Fibroblast of upper back skin (primary cell): ENCODE results near the gene WDR27.

Experiments used
- DNase-seq: peaks from one replicate; pipeline ENCODE4 v3.0.0-alpha.2; 2013

WDR27 gene

DNA sequence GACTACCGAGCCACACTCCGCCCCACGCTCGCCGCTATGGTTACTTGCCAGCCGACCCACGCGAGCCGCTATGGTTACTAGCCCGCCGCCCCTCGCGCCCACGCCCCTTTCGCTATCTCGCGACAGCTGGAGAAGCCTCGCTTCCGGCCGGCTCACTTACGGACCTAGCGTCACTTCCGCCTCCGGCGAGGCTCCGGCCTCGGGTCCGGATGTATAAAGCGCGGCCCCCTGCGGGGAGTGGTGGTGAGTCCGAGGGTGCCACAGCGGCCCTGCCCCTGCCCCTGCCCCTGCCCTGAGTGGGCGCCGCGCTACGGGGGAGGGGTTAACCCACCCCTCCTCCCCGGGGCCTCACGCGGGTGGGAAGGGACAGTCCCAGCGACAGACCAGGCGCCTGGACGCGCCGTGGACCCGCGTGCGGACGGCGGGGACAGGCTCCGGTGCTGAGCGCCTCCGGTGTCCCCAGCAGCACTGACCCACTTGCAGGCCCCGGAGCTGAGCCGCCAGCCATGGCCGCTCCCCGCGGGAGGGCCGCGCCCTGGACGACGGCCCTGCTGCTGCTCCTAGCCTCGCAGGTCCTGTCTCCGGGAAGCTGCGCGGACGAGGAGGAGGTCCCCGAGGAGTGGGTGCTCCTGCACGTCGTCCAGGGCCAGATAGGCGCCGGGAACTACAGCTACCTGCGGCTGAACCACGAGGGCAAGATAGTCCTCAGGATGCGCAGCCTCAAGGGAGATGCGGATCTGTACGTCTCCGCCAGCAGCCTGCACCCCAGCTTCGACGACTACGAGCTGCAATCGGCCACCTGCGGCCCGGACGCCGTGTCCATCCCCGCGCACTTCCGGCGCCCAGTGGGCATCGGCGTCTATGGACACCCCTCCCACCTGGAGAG, at the start of gene WDR27, which contains the start of gene C6orf120:
Gene WDR27 (minus strand): TSS at position 76 of the 886 bp plus-strand sequence. CDS start 13,024 bp downstream, outside the sequence.
Gene C6orf120 (plus strand): TSS at position 173 of the 886 bp plus-strand sequence. CDS start 334 bp downstream, at position 507.
- peak; percentile 94 for DNase-seq

DNA sequence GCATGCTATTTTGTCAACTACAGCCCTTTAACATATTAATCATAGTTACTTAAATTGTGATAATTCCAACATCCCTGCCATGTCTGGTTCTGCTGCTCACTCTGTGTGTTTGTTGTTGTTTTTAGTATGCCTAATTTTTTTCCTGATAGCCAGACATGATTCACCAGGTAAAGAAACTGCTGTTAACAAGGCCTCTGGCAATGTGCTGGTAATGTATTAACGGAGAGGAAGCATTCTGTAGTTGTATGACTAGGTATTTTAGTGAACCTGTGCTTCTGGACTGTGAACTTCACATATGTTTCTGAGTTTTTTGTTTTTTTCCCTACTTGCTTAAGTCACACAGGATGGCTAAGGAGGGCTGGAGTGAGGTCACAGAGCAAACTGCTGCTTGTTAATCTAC, 44.7 kb upstream of the WDR27 start:
- DNase-seq = no peak

DNA sequence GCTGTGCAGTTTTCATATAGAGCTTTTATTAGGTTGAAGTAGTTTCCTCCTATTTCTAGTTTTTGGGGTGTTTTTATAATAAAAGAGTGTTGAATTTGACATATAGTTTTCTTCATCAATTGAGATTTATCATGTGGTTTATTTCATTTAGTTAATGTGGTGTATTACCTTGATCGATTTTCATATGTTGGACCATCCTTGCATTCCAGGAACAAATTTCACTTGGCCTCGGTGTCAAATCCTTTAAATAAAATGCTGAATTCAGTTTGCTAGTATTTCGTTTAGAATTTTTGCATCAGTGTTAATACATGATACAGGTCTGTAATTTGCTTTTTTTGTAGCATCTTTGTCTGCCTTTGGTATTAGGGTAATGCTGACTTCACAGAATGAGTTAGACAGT, 43.6 kb upstream of the WDR27 start:
- no peak for DNase-seq

DNA sequence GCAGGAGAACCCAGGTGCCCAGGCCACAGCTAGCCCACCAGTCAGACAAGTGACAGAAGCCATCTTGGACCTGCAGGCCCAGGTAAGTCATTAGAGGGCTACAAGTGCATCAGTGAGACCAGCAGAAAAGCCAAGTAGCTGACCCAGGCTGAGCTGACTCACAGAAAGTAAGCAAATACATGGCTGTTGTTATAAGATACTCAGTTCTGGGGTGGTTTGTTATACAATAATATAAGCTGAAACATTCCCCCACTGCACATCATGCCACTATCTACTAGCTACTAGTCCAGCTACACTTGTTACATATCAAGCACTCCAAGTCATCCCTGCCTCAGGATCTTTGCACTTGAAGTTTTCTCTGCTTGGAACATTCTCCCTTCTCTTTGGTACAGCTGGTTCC, 39.5 kb upstream of the WDR27 start:
- no peak for DNase-seq

DNA sequence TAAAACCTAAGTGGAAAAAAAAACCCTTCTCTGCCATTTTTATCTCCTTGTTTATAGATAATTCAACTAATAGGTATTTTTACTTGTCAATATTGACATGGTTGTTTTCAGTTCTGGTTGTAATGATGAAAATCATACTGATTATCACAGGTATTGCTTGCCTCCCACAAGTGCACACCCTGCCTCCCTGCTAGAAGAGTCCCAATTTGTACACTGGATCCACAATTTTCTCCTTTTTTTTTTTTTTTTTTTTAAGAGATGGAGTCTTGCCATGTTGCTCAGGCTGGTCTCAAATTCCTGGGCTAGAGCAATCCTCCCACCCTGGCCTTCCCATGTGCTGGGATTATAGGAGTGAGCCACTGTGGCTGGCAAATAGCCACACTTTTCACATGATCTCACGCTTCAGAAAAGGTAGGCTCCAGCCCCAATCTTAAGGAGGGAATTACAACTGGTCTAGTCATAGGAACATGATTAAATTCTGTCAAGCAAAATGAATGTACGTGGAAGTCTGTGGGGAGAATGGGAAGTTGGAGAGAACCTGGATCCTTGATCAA, 37.2 kb upstream of the WDR27 start:
- peak; percentile 9 for DNase-seq

DNA sequence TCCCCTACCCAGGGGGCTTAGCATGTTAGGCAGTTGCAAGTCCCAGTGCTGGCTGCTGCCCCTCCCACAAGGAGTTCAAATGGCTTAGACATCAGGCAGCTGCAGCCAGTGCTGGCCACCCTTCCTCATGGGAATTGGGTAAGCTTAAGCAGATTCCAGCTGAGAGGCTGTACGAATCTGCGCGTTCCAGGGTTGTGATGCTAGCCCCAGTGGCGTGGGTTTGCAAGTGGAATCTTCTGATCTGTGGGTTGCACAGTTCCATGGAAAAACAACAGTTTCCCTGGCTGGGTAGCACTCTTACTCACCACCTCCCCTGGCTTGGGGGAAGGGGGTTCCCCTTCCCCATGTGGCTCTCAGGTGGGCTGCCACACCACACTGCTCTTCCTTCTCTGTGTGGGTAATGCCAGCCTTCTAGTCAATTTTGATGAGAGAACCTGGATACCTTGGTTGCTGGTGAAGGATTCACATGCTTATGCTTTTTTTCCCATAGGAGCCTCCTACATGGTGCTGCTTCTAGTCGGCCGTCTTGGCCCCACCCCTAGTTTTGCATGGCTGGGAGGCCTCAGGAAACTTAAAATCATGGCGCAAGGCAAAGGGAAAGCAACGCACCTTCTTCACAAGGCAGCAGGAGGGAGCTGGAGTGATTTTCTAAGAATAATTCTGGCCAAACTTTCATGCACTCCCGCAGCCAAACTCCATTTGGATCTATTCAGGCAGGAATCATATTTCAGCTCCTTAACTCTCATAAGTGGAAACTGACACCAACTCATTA, 36.6 kb upstream of the WDR27 start:
- peak; percentile 8 for DNase-seq

DNA sequence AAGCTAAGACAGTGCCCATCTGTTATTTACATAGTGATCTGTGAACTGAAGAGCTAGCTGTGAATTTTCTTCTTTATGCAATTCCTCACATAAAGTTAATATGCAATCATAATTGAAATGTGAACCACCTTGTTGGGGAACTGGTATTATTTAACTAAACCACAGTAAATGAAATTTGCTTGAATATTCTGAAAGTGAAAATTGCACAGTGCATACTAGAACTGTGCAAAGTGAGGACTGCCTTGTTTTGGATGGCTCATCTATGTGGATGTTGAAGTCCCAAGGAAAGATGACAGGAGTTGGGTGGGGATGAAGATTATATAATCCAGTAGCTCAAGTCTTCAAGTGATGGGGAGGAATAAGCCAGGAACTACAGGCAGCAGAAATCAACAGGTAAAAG, 28.1 kb upstream of the WDR27 start:
- DNase-seq = no peak

DNA sequence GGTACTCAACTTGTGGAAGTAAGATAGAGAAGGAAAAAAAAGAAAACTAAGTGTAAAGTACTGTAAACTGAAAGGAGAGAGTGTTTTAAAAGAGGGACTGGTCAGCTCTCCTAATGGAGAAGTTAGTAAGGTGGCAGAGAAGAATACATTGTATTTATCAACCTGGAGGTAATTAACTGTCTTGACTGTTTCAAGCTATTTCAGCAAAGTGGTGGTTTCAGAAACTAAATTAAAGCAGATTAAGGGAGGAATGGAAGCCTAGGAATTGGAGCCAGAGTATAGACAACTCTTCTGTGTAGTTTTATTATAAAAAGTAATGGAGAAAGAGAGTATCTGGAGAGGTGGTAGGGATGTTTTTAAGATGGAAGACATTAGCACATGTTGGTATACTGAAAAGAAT, 25.1 kb upstream of the WDR27 start:
- no peak for DNase-seq

DNA sequence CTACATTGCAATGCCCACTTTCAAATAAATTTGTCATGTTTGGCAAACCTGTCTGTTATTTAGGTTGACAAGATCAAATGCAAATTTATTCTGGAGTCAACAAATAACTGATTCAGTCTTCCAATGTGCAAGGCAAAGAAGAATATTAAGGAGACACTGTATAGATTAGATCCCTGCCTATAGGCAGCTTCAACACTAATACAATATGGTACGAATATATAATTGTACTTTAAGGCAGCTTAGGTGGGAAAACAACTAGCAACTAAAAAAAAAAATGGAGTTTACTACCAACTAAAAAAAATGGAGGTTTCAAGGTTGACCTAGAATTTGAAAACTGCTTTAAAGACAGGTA, 24.2 kb upstream of the WDR27 start:
- no peak for DNase-seq

DNA sequence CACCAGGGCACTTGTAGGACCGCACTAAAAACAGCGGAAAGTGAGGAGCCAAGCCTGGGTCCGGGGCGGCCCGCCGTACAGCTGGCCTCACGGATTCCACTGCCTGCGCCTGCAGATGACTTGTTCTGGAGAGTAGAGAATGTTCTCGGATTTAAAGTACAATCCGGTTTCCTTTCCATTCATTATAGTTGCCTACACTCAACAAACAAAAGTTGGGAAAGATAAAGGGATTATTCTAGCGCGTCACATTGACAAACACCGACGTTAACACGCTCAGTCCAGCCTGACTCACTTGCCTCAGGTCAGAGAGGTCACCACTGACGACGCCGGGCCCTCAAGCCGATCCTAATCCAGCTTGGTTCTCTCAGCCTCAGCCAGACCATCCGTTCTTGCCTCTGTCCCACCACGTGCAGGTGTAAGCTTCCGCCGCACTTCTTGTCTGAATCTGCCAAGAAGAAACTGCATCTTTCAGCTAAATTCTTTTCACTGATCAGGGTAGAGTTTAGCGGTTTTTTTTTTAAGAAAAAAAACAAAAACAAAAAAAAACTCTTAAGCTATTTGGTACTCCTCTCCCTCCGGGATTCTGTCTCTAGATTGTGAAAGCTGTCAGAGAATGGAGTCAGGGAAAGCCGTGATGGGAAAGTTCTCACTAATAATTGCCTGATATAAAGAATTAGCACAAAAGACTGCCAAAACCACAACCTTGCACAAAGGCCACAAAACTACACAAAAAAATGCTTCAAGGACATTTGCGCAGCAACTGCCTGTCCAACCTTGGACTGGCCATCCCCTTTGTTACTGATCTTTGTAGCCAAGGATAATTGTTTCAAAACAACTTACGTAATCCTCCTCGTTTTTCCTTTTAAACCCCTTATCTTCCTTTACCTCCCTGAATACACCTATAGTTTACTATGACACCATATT, 23.6 kb upstream of the WDR27 start:
- peak; percentile 7 for DNase-seq

DNA sequence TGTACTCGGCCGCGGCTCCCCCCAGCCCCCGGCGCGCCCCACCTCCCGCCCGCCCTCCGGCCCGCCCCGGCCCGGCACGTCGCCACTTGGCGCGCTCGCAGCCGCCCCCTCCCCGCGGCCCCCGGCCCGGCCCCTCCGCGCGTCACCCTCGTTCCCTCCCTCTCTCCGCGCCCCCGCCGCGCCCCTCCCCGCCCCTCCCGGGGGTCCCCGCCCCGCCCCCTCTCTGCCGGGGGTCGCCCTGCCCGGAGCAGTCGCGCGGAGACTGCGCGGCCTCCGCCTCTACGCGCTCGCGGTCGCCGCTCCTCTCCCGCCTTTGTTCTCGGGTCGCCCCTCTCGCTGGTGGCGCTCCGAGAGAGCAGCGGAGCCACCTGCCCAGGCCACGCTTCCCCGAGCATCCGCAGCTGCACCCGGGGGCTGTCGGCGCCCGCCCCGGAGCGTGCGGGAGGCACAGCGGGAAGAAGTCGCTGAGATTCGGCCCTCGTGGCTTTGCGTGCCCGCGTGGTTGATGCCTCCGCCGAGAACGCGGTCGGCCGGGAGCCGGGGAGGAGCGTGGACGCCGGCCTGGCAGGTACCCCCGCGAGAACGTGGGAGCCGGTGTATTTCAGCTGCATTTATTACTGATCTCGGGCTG, 22.8 kb upstream of the WDR27 start, which contains the start of gene PHF10:
Gene PHF10 (minus strand): TSS at position 7 of the 631 bp plus-strand sequence. CDS start 569 bp downstream, outside the sequence.
- DNase-seq = peak; percentile 19

DNA sequence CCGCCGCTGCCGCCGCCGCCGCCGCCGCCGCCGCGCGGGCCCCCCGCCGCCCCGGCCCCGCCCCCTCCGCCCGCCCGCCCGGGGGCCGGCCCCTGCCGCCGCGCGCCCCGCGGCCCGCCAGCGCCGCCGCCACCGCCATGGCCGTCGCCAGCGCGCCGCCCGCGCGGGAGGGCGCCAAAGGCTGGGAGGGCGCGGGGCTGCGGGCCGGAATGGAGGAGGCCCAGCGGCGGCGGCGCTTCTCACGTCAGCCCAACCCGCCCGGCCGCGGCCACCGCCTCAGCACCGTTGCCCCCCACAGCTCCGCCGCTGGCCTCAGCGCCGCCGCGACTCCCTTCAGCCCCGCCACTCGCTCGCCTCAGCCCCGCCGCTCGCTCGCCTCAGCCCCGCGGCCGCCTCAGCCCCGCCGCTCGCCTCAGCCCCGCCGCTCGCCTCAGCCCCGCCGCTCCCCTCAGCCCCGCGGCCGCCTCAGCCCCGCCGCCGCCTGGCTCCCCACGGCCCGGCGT, 22.2 kb upstream of the WDR27 start:
- DNase-seq = peak; percentile 20

DNA sequence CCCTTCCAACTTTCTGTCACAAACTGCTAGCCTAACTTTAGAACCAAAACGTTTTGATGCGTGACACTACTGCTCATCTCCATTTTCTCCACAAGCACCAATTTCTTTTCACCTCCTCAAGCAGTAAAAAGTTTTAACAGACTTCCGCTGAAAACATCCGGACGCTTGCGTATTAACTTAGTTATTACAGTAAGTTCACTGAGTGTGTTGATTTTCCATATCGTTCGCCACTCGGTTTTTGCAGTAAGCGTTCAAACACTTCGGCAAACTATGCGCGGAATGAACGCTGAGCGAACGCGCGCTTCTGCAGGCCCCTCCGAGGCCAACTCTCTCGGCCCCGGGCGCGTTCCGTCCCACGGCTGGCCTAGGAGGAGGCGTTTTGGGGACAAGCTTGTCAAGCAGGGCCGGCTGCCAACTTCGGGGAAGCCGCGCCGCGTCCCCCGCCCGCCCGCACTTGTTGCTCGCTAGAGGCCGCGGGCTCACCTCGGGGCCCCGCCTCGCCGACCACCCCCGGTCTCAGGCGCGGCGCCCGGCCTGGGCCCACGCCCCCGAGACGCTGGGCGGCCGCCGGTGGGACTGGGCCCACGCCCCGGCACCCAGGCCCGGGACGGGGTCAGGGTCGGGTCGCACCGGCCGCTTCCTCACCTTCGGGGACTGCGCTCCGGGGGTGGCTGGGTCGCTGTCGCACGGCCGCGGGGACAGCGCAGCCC, 21.5 kb upstream of the WDR27 start:
- peak; percentile 59 for DNase-seq

DNA sequence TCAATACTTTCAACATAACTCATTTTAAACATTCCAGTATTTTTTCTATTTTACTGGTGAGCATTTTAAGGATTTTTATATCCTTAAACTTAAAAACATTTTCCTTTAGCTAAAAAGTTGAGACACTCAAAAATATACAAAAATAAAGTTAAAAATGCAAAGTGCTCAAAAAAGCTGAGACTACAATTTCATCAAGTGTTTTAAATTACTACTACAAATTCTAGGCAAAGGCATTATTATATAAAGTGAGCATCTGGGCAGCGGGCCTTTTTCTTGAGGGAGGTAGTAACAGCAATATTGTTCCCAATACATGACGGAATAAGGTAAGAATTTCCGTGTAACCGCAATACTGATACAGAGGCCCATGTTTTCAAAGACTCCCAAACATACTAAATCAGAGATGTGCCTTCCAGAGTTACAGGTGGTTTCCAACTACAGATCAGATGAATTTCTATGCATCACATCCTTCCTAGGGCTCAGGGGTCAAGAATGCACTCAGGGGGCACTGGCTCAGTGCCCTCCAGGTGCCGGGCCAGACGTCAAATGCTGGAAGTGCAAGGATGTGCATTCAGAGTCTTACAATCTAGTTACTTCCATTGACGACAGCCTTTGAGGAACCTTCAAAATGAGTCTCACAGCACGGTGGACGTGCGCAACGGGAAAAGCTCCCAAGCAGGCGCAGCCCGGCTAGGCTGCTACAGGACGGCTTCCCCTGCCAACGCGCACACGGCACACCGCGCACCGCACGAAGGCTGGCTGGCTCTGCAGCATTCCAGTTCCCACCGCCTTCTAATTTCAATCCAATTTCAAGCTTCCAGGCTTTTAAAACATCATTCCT, 20.8 kb upstream of the WDR27 start:
- DNase-seq = peak; percentile 67

DNA sequence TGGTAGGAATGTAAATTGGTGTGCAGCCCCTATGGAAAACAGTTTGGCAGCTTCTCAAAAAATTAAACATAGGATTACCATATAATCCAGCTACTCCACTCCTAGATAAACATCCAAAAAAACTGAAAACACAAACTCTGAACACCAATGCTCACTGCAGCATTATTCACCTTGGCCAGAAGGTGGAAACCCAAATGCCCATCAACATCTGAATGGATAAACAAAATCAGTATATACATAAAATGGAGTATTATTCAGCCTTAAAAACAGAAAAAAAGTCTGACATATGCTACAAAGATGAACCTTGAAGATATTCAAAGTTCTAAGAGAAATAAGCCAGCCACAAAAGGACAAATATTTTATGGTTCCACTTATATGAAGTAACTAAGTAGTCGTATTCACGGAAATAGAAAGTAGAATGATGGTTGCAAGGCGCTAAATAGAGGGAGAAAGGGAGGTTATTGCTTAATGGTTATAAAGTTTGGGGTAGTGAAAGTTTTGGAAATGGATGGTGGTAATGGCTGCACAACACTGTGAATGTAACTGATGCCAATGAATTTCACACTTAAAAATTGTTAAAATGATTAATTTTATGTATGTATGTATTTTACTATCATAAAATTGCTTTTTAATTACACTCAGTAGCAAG, 18.5 kb upstream of the WDR27 start:
- no peak for DNase-seq

DNA sequence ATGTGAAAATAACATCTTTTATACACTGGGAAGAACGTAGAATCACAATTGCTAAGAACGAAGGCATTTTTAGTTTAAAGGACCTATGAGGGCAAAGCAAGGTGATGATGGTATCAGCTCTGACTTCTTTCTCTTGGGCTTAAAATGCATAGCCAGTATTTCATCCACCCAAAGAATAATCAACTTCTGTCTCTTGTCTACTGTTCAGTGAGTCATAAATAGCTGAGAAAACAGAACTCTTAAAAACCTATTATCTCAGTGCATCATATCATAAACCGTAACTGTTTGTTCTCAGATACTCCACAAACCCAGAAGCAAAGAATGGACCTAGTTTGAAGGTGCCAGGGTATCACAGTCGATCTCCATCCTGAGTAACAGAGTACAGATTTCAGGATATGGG, 17.3 kb upstream of the WDR27 start:
- DNase-seq = no peak

DNA sequence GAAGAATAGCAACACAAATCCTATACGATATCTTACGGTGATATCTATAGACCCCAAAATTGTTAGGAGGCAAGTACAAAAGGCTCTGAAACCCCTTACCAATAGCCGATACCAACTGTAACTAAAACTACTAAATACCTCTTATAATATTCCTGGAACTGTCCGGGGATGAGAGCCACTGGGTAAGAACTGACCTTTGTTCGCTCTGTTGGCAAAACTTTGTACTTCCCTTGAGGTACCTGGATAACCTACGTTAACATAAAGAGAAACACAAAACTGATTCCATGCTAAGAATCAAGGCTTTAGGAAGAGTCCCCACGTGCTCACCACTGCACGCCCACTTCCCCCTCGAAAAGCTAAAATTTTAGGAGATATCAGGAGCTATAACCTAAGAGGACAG, 12.8 kb upstream of the WDR27 start:
- DNase-seq = no peak

DNA sequence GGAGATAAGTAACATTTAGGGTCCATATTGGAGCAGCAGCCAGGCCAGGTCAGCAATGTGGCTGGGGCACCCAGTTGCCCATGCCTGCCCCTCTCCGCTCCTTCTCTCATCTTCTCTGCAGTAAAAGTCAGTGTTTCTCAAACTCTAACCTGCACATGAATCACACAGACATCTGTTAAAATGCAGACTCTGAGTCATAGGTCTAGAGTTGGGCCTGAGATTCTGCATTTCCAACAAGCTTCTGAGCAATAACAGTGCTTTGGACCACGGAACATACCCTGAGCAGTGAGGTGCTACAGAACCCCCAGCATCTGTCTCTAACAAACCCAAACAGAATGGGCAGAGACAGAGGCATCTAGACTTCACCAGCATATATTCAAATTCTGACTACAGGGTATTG, 12.3 kb upstream of the WDR27 start:
- DNase-seq = no peak

DNA sequence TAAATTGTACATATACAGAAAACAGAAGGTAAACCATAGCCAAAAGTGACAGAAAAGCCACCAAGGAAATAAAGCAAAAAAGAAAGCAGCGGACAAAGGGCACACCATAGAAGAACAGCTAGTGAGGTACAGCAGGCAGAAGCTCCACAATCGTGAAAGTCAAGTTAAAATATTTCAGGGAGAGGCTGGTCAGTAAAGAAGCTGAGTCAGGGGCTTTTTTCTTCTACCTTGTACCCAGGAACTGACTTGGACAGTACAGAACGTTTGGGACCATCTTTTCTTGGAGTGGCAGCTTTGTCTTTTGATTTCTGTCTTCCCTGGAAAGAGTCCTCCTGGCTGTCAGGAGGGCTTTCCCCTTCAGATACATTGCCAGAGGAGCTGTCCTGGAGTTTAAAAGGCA, 8.2 kb upstream of the WDR27 start:
- DNase-seq = no peak

DNA sequence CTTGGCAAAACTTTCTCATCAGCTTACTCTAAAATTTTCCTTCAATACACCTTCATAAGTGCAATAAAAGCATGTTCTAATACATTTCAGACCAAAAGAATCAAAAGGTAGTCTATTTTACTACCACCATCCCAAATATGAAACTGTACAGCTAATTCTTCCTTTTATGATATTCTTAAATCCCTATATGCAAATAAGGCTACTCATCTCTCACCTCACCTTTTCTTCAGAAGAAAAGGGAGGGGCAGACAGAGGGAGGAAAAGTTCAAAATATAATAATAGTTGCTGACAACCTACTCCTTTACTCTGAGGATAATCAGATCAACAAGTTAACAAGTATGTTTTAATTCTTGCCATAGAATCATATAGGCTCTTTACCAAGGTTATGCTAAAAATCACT, 7.5 kb upstream of the WDR27 start:
- DNase-seq = no peak
